WTC11 (cell line): ENCODE data around the gene ARL10.

Experiments used
- KAT7 ChIP-seq: sonication (generic); formaldehyde crosslinking; IDR thresholded peaks from 2 replicates; pipeline ENCODE4 v1.8.1; 2023; ENCODE audit warnings: missing genetic modification reagents, mild to moderate bottlenecking, borderline replicate concordance
- NFYB ChIP-seq: sonication (generic); formaldehyde crosslinking; conservative IDR thresholded peaks from 2 replicates; pipeline ENCODE4 v1.8.0; 2022; ENCODE audit warnings: low read depth, missing genetic modification reagents

- TF ChIP-seq KAT7 (CRISPR knock-in tag): no peak
- no peak for TF ChIP-seq NFYB (CRISPR knock-in tag)
Observed at GRCh38 chr5:176425138-176425537, 59.9 kb downstream of the ARL10 start.
